Epithelial cell of esophagus (primary cell): ENCODE data around the gene CD300H.

ENCODE experiments used
- DNase-seq: peaks from one replicate; pipeline ENCODE4 v3.0.0; 2010; ENCODE audit warnings: low read depth
- H3K4me3 ChIP-seq: 2 replicates; pipeline ENCODE4 v1.5.1; 2011; ENCODE audit warnings: mild to moderate bottlenecking, low read length, control low read depth
- CTCF ChIP-seq: IDR thresholded peaks from 2 replicates; pipeline ENCODE4 v1.5.1; 2011; ENCODE audit warnings: low read depth, mild to moderate bottlenecking, low read length, control low read depth, inconsistent platforms; ENCODE audit not compliant: insufficient read depth; ENCODE audit errors: missing control alignments

CD300H gene

GRCh38 chr17:74599023-74599399 lies 31.7 kb upstream of the CD300H start:
- no peak for TF ChIP-seq CTCF
- DNase-seq = no peak
- H3K4me3 ChIP-seq = no peak overlapping the region

GRCh38 chr17:74598346-74599022 lies 31.2 kb upstream of the CD300H start:
- DNase-seq = no peak
- no peak overlapping the region for H3K4me3 ChIP-seq
- TF ChIP-seq CTCF = no peak

- no peak for DNase-seq
- no peak overlapping the region for H3K4me3 ChIP-seq
- TF ChIP-seq CTCF = no peak
Measured at GRCh38 chr17:74597069-74597790, 29.9 kb upstream of the CD300H start.

GRCh38 chr17:74595037-74595750 lies 27.9 kb upstream of the CD300H start:
- no peak for TF ChIP-seq CTCF
- DNase-seq = no peak
- H3K4me3 ChIP-seq = no peak overlapping the region

- H3K4me3 ChIP-seq = no peak within 1 kb of the TSS
- no peak for TF ChIP-seq CTCF
Measured at GRCh38 chr17:74592087-74592990, 25.0 kb upstream of the CD300H start, which contains the start of gene CD300LD. Gene CD300LD, minus strand, starts transcription at chr17:74592283. Its CDS starts 81 bp downstream, at chr17:74592202.

GRCh38 chr17:74591503-74591902 lies 24.2 kb upstream of the CD300H start:
- no peak for DNase-seq
- H3K4me3 ChIP-seq = no peak overlapping the region
- TF ChIP-seq CTCF = no peak

More at GRCh38 chr17:74592087-74592990, 25.0 kb upstream of the CD300H start, which contains the start of gene CD300LD:
- no peak for DNase-seq
